ENCODE data around the gene CACNA1B. TPM values are rescaled to one million over a fixed set of nuclear protein-coding genes. Genes with fewer than 3 reads are reported as not detected.

The CACNA1B gene
- total and polyA plus RNA-seq, 10 donors = under 0.01 to 0.09 (median 0.04) TPM; not detected in 4

DNA sequence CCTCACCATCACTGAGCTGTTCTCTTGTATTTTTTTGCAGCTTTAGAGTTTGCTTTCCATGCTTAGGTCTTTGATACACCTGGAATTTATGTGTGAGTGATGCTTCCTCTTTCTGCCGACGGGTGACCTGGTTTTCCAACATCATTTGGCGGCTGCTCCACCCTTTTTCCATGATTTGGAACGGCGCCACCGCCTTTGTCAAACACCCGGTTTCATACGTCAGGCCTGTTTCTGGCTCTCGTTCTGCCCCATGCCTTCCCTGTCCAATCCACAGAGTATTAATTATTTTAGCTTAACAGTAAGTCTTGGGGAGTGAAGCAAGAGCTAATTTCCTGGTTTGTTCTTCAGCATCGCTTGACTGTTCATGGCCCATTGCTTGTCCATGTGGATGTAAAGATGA is 30.2 kb downstream of the CACNA1B start:
- no peaks in the 10 kb centered on the region for H3K9me3 ChIP-seq
- DNase-seq = no peak
- H3K4me1 ChIP-seq = no peaks in the 10 kb centered on the region
- 79 to 92% (median 85%) methylated on average over 10 of the region's 10 CpGs for WGBS, 5 donors
- TF ChIP-seq, protein P1, sequence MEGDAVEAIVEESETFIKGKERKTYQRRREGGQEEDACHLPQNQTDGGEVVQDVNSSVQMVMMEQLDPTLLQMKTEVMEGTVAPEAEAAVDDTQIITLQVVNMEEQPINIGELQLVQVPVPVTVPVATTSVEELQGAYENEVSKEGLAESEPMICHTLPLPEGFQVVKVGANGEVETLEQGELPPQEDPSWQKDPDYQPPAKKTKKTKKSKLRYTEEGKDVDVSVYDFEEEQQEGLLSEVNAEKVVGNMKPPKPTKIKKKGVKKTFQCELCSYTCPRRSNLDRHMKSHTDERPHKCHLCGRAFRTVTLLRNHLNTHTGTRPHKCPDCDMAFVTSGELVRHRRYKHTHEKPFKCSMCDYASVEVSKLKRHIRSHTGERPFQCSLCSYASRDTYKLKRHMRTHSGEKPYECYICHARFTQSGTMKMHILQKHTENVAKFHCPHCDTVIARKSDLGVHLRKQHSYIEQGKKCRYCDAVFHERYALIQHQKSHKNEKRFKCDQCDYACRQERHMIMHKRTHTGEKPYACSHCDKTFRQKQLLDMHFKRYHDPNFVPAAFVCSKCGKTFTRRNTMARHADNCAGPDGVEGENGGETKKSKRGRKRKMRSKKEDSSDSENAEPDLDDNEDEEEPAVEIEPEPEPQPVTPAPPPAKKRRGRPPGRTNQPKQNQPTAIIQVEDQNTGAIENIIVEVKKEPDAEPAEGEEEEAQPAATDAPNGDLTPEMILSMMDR (IDR thresholded peaks at IDR 0.05 in 8 of 11, conservative IDR thresholded peaks at IDR 0.05 in 3 of 11) = no peak
- TF ChIP-seq POLR2A (IDR thresholded peaks at IDR 0.05) (no peak), POLR2AphosphoS5 (IDR thresholded peaks at IDR 0.05) (no peak)
- H3K36me3 ChIP-seq = no peaks in the 10 kb centered on the region
- H3K4me3 ChIP-seq = no peak overlapping the region
- H3K27me3 ChIP-seq (replicated peaks in 1 of 7) = peaks cover 0 to 27% (median 0%) of the 10 kb centered on the region in 7 donors
- H3K27ac ChIP-seq = no peak overlapping the region
- intact Hi-C loops (cut with DNase I; ENCODE audit: low total_unique reads) = no loop called here

GRCh38 chr9:137912671-137913070 is 35.1 kb downstream of the CACNA1B start:
- peaks cover 0 to 23% (median 0%) of the 10 kb centered on the region in 7 donors for H3K27me3 ChIP-seq (replicated peaks in 1 of 7)
- TF ChIP-seq POLR2AphosphoS5 (IDR thresholded peaks at IDR 0.05) (no peak), POLR2A (IDR thresholded peaks at IDR 0.05) (no peak)
- TF ChIP-seq, protein P1 (IDR thresholded peaks at IDR 0.05 in 8 of 11, conservative IDR thresholded peaks at IDR 0.05 in 3 of 11) = no peak
- no peaks in the 10 kb centered on the region for H3K9me3 ChIP-seq
- DNase-seq = no peak
- WGBS, 5 donors = 71 to 92% (median 74%) methylated on average over 3 of the region's 3 CpGs
- H3K36me3 ChIP-seq = no peaks in the 10 kb centered on the region
- no peak overlapping the region for H3K27ac ChIP-seq
- no peak overlapping the region for H3K4me3 ChIP-seq
- intact Hi-C loops (cut with DNase I; ENCODE audit: low total_unique reads) = no loop called here
- H3K4me1 ChIP-seq = no peaks in the 10 kb centered on the region

DNA sequence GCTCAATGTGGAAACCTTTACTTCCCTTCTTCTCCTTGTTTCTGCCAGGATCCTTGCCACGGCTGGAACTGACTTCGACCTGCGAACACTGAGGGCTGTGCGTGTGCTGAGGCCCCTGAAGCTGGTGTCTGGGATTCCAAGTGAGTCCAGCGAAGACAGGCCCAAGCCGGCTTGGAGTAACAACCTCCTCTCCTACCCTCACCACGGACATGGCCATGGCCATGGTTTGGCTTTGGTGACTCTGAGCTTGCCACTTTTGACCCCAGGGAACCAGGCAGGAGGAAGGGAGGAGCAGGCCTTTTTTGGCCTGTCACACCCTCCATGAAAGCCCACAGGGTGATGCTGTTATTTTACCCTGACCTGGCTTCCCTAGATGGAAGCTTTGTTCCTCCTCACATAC is 35.5 kb downstream of the CACNA1B start:
- Histone ChIP-seq H3K36me3 (no peaks in the 10 kb centered on the region), H3K27me3 (replicated peaks in 1 of 7) (peaks cover 0 to 27% (median 0%) of the 10 kb centered on the region in 7 donors), H3K9me3 (no peaks in the 10 kb centered on the region), H3K4me3 (no peak overlapping the region), H3K27ac (no peak overlapping the region), H3K4me1 (no peaks in the 10 kb centered on the region)
- WGBS, 5 donors = 86 to 94% (median 88%) methylated on average over 7 of the region's 7 CpGs
- TF ChIP-seq POLR2AphosphoS5 (IDR thresholded peaks at IDR 0.05) (no peak), POLR2A (IDR thresholded peaks at IDR 0.05) (no peak)
- TF ChIP-seq, protein P1 (IDR thresholded peaks at IDR 0.05 in 8 of 11, conservative IDR thresholded peaks at IDR 0.05 in 3 of 11) = no peak
- no peak for DNase-seq
- intact Hi-C loops (cut with DNase I; ENCODE audit: low total_unique reads) = no loop called here

DNA sequence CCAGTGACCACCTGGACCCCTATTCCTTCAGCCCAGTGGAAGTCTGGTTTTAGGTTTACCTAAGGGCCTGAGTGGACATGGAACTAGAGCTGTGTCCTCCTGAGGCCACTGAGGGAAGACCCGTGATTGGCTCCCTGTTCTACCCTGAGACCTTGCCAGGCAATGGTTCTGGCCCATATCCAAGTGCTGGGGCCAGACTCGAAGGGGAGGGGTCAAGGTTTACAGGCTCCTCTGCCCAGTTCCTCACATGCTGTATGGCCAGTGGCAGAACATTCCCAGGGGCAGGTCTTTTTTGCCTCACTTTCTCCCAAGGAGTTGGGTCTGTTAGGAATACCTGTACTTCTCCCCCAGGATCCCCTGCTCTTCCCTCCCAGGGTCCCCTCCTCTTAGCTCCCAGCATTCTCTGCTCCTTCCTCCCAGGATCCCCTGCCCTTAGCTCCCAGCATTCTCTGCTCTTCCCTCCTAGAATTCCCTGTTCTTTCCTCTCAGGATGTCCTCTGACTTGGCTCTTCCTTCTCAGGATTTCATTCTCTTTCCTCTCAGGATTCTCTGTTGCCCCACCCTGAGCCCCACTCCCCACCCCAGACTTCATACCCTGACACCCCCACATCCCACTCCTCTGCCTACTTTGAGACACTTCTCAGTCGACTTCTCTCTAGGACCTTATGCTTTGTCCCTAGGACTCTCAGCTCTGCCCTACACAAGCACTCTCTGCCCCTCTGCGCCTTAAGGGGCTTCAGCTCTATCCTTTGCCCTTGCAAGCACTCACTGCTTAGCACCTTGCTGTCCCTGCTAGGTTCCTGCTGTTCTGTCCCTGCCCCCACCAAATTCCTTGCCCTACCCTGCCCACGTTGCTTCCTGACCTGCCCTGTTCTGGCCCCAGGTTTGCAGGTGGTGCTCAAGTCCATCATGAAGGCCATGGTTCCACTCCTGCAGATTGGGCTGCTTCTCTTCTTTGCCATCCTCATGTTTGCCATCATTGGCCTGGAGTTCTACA is 36.5 kb downstream of the CACNA1B start:
- Histone ChIP-seq H3K27me3 (replicated peaks in 1 of 7) (peaks cover 0 to 36% (median 0%) of the 10 kb centered on the region in 7 donors), H3K27ac (no peak overlapping the region), H3K4me3 (no peak overlapping the region), H3K9me3 (no peaks in the 10 kb centered on the region), H3K36me3 (no peaks in the 10 kb centered on the region), H3K4me1 (no peaks in the 10 kb centered on the region)
- no peak for DNase-seq
- no peak for TF ChIP-seq POLR2A (IDR thresholded peaks at IDR 0.05)
- TF ChIP-seq POLR2AphosphoS5 (IDR thresholded peaks at IDR 0.05) = no peak
- TF ChIP-seq, protein P1 (IDR thresholded peaks at IDR 0.05 in 8 of 11, conservative IDR thresholded peaks at IDR 0.05 in 3 of 11) = no peak
- intact Hi-C loops (cut with DNase I; ENCODE audit: low total_unique reads) = no loop called here
- WGBS, 5 donors = 50 to 75% (median 64%) methylated on average over 5 of the region's 5 CpGs

All from spleen (tissue), 11 donors.